Measurements from ENCODE around the gene IL4I1. TPM values are rescaled to one million over a fixed set of nuclear protein-coding genes. Genes with fewer than 3 reads are reported as not detected.

The IL4I1 gene
- total and polyA plus RNA-seq, 11 donors = 0.27 to 21.6 (median 0.44) TPM; not detected in 4

DNA sequence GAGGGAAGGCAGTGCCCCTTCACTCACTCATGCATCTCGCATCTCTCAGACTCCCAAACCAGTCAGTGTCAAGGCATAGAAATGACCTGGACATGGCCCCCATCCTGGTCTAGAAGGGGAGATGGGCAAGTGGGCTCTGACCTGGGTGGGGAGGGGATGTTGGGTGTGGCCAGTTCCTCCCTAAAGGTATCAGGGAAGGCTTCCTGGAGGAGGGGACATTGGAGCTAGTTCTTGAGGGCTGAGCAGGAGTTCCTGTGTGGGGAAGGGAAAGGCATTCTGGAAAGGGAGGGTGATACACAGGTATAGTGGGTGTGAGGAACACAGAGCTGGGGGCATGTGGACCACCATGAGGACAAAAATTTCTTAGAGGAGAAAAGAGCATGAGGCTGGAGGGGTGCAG is 4.0 kb downstream of the IL4I1 start:
- peaks cover 0 to 11% (median 0%) of the 10 kb centered on the region in 9 donors for H3K36me3 ChIP-seq
- no peak overlapping the region for H3K4me3 ChIP-seq
- intact Hi-C loops (cut with DNase I) = no loop called here
- H3K27ac ChIP-seq = no peak overlapping the region
- DNase-seq (no peak), ATAC-seq (no peak)
- peaks cover 3 to 27% (median 14%) of the 10 kb centered on the region in 12 donors for H3K4me1 ChIP-seq
- 89 to 94% (median 93%) methylated on average over 1 of the region's 1 CpG for WGBS, 4 donors
- TF ChIP-seq POLR2A (IDR thresholded peaks at IDR 0.05) = no peak
- TF ChIP-seq, protein P1, sequence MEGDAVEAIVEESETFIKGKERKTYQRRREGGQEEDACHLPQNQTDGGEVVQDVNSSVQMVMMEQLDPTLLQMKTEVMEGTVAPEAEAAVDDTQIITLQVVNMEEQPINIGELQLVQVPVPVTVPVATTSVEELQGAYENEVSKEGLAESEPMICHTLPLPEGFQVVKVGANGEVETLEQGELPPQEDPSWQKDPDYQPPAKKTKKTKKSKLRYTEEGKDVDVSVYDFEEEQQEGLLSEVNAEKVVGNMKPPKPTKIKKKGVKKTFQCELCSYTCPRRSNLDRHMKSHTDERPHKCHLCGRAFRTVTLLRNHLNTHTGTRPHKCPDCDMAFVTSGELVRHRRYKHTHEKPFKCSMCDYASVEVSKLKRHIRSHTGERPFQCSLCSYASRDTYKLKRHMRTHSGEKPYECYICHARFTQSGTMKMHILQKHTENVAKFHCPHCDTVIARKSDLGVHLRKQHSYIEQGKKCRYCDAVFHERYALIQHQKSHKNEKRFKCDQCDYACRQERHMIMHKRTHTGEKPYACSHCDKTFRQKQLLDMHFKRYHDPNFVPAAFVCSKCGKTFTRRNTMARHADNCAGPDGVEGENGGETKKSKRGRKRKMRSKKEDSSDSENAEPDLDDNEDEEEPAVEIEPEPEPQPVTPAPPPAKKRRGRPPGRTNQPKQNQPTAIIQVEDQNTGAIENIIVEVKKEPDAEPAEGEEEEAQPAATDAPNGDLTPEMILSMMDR (IDR thresholded peaks at IDR 0.05) = no peak
- H3K27me3 ChIP-seq = peaks cover 0 to 11% (median 0%) of the 10 kb centered on the region in 9 donors
- no peaks in the 10 kb centered on the region for H3K9me3 ChIP-seq

DNA sequence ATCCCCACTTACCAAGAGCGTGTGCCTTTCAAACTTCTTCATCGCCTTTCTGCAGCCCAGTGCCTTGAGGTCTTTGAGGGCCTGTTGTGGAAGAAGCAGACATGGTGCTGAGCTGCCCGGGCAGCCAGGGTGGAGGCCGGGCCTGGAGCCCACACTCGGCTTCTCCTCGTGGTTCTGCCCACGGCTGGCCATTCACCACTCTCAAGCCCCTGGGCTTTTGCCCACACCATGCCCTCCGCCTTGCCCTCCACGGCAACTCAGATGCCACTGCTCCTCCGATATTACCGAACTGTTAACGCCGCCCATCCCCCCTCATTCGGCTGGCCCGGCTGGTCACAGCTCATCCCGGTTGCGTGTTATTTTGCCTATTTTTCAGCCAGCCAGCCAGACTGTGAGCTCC is 5.3 kb downstream of the IL4I1 start:
- WGBS, 4 donors = 83 to 89% (median 86%) methylated on average over 17 of the region's 17 CpGs
- Histone ChIP-seq H3K27ac (no peak overlapping the region), H3K36me3 (peaks cover 0 to 20% (median 3%) of the 10 kb centered on the region in 9 donors), H3K9me3 (no peaks in the 10 kb centered on the region), H3K27me3 (peaks cover 0 to 11% (median 0%) of the 10 kb centered on the region in 9 donors), H3K4me3 (no peak overlapping the region), H3K4me1 (peaks cover 0 to 25% (median 12%) of the 10 kb centered on the region in 12 donors)
- DNase-seq (peak in 1 of 5 donors; percentile 60), ATAC-seq (no peak)
- intact Hi-C loops (cut with DNase I) = no loop called here
- TF ChIP-seq, protein P1 (IDR thresholded peaks at IDR 0.05) = no peak
- no peak for TF ChIP-seq POLR2A (IDR thresholded peaks at IDR 0.05)

DNA sequence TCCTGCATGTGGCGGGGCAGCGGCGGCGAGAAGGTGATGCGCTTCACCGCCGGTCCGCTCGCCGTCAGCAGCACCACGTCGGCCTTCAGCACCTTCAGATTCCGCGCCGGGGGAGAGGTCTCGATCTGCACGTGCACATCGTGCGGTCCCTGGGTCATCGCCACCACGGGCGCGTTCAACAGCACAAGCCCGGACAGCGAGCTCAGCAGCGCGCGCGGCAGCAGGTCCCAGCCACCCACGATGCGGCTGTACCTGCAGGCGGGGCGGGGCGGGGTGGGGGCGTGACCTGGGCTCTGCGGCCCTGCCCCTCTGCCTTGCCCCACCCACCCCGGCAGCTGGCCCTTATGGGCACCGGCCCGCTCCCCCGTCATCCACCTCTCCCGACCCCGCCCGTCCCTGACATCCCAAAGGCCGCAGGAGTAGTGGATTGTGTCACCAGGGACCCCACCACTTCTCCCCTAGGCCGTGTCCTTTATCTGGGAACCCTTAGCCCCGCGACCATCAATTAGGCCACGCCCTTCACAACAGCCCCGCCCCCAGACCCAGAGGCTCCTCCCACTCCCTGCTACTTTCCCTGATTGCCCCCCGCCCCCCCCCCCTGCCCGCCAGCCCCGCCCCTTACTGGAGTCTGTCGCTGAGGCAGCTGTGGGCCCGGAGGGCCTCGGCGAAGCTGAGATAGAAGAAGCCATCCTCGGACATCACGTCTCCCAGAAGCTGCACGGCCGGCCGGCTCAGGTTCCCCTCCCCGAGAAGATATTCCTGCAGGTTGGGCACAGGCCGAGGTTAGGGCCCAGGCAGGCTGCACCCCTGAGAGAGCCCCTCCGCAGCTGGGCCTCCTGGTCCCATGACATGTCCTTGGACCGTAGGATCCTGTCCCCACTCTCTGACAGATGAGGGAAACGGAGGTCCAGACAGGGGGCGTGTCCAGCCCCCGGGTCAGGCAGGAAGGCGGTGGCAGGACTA is 6.1 kb downstream of the IL4I1 start:
- intact Hi-C loops (cut with DNase I) = no loop called here
- peak overlapping the region in 1 of 12 donors; percentile 54 for H3K27ac ChIP-seq
- H3K4me3 ChIP-seq = peak overlapping the region in 10 of 12 donors; percentile 4 to 48 (median 30)
- H3K9me3 ChIP-seq = no peaks in the 10 kb centered on the region
- peaks cover 0 to 23% (median 11%) of the 10 kb centered on the region in 12 donors for H3K4me1 ChIP-seq
- 7 to 21% (median 13%) methylated on average over 32 to 69 of the region's 69 CpGs for WGBS, 4 donors
- peaks cover 0 to 27% (median 11%) of the 10 kb centered on the region in 9 donors for H3K36me3 ChIP-seq
- ATAC-seq = peak in 2 of 4 donors; percentile 26 to 35
- TF ChIP-seq, protein P1 (IDR thresholded peaks at IDR 0.05) = peak in 2 of 12 donors; percentile 6 to 35
- TF ChIP-seq POLR2A (IDR thresholded peaks at IDR 0.05) = no peak
- DNase-seq = peak in 2 of 5 donors; percentile 20 to 68
- H3K27me3 ChIP-seq = peaks cover 0 to 11% (median 0%) of the 10 kb centered on the region in 9 donors
